Measurements from ENCODE around the gene OTOP2.

GRCh38 chr17:74954115-74954514, 30.0 kb downstream of the OTOP2 start:
- no peak for TF ChIP-seq CTCF (IDR thresholded peaks at IDR 0.05; ENCODE audit: insufficient read depth, low read depth, low read length)
- TF ChIP-seq EZH2 (IDR thresholded peaks at IDR 0.05; ENCODE audit: insufficient read depth, low read length) = no peak
